Nephron progenitor cell (in vitro differentiated cells): ENCODE measurements around the gene WDR18.

Experiments
- DNase-seq: peaks from one replicate; pipeline ENCODE4 v3.0.0; 2021
- H3K27ac Mint-ChIP-seq: 2 replicates; pipeline ENCODE4 v1.8.0; 2021; ENCODE audit warnings: mild to moderate bottlenecking, moderate library complexity, mixed read lengths
- H3K27me3 Mint-ChIP-seq: 2 replicates; pipeline ENCODE4 v1.8.0; 2021; ENCODE audit warnings: mild to moderate bottlenecking, low read depth, mixed read lengths; ENCODE audit not compliant: poor library complexity
- H3K36me3 Mint-ChIP-seq: 2 replicates; pipeline ENCODE4 v1.8.0; 2021; ENCODE audit warnings: low read depth, mixed read lengths
- H3K4me1 Mint-ChIP-seq: 2 replicates; pipeline ENCODE4 v1.8.0; 2021; ENCODE audit warnings: mixed read lengths
- H3K4me3 Mint-ChIP-seq: 2 replicates; pipeline ENCODE4 v1.8.0; 2021; ENCODE audit warnings: mild to moderate bottlenecking, moderate library complexity, mixed read lengths
- H3K9me3 Mint-ChIP-seq: 2 replicates; pipeline ENCODE4 v1.8.0; 2021; ENCODE audit warnings: mild to moderate bottlenecking, moderate library complexity, mixed read lengths
- CTCF ChIP-seq: fragments of 200-600 bp; sonication (generic); IDR thresholded peaks from 2 replicates; pipeline ENCODE4 v1.5.0; 2021; ENCODE audit warnings: antibody characterized with exemption

The WDR18 gene

GRCh38 chr19:958967-959855 lies 24.9 kb upstream of the WDR18 start:
- no peak for TF ChIP-seq CTCF
- H3K27ac Mint-ChIP-seq: peak overlapping the region; percentile 89
- H3K4me3 Mint-ChIP-seq: peak overlapping the region; percentile 27
- H3K36me3 Mint-ChIP-seq: peaks cover 21% of the 10 kb centered on the region
- DNase-seq: no peak
- peaks cover 66% of the 10 kb centered on the region for H3K4me1 Mint-ChIP-seq
- no peaks in the 10 kb centered on the region for H3K27me3 Mint-ChIP-seq
- no peaks in the 10 kb centered on the region for H3K9me3 Mint-ChIP-seq

GRCh38 chr19:960020-960419 lies 24.1 kb upstream of the WDR18 start:
- Mint-ChIP-seq H3K36me3 (peaks cover 29% of the 10 kb centered on the region), H3K4me1 (peaks cover 66% of the 10 kb centered on the region), H3K27ac (no peak overlapping the region), H3K9me3 (peaks cover 3% of the 10 kb centered on the region), H3K4me3 (no peak overlapping the region), H3K27me3 (no peaks in the 10 kb centered on the region)
- DNase-seq: no peak
- no peak for TF ChIP-seq CTCF

- no peak for TF ChIP-seq CTCF
- peaks cover 34% of the 10 kb centered on the region for H3K36me3 Mint-ChIP-seq
- H3K27me3 Mint-ChIP-seq: no peaks in the 10 kb centered on the region
- H3K4me1 Mint-ChIP-seq: peaks cover 63% of the 10 kb centered on the region
- peaks cover 7% of the 10 kb centered on the region for H3K9me3 Mint-ChIP-seq
- DNase-seq: no peak
- H3K27ac Mint-ChIP-seq: no peak overlapping the region
- no peak overlapping the region for H3K4me3 Mint-ChIP-seq
Measured at GRCh38 chr19:960601-960938, 23.6 kb upstream of the WDR18 start.

- Mint-ChIP-seq H3K9me3 (peaks cover 15% of the 10 kb centered on the region), H3K27me3 (no peaks in the 10 kb centered on the region), H3K36me3 (peaks cover 49% of the 10 kb centered on the region), H3K4me3 (no peak overlapping the region), H3K27ac (peak overlapping the region; percentile 71), H3K4me1 (peaks cover 52% of the 10 kb centered on the region)
- no peak for TF ChIP-seq CTCF
- no peak for DNase-seq
Measured at GRCh38 chr19:961866-962620, 22.1 kb upstream of the WDR18 start.

- no peak overlapping the region for H3K27ac Mint-ChIP-seq
- no peak overlapping the region for H3K4me3 Mint-ChIP-seq
- no peak for TF ChIP-seq CTCF
- H3K4me1 Mint-ChIP-seq: peaks cover 45% of the 10 kb centered on the region
- no peak for DNase-seq
- H3K9me3 Mint-ChIP-seq: peaks cover 20% of the 10 kb centered on the region
- H3K36me3 Mint-ChIP-seq: peaks cover 57% of the 10 kb centered on the region
- no peaks in the 10 kb centered on the region for H3K27me3 Mint-ChIP-seq
Measured at GRCh38 chr19:962683-963400, 21.3 kb upstream of the WDR18 start.
